ENCODE results near the gene UVSSA.

DNA sequence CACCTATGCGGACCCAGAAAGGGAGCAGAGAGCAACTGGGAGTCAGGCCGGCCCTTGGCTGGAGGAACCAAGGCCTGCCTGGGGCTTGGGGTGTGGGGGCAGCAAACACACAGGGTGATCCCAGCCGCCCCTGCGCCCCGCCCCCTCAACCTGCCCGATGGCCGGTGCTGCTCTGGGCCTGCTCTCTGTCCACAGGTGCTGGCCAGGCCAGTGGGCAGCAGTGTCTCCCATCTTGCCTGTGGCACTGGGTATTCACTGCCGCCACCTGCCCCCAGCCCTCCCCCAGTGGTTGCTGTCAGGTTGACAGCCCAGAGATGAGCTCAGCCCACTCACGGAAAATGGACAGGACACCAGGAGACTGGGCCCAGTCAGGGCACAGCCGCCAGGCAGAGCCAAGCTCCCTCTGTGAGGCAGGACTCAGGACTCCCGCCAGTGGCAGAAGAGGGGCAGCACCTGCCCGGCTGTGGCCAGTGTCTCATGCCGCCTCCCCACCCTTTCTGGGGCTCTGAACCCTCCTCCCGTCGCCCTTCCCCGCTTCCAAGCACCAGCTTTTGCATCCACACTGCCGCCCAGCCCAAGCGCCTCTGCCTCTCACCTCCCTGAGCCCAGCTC, 54.5 kb downstream of the UVSSA start:
- TF ChIP-seq YY1 (IDR thresholded peaks at IDR 0.05; ENCODE audit: insufficient read depth, insufficient read length) (no peak), SUZ12 (IDR thresholded peaks at IDR 0.05; ENCODE audit: extremely low read depth, insufficient read depth, insufficient read length) (no peak), ZNF274 (IDR thresholded peaks at IDR 0.05; ENCODE audit: low read depth, low read length) (no peak)

Measured in NT2/D1 (cell line).